22Rv1 (cell line): ENCODE measurements around the gene PACSIN1.
A peak's percentile ranks its signal among the peaks of the same experiment; 100 is the strongest.

Source experiments
- ZFX ChIP-seq: fragments of 450-650 bp; IDR thresholded peaks from 2 replicates; pipeline ENCODE4 v1.6.1; 2017; ENCODE audit warnings: antibody characterized with exemption, borderline replicate concordance
- TF ChIP-seq, protein P1 (sequence below): fragments of 450-650 bp; IDR thresholded peaks from 2 replicates; pipeline ENCODE4 v1.5.1; 2017; ENCODE audit warnings: mild to moderate bottlenecking

DNA sequence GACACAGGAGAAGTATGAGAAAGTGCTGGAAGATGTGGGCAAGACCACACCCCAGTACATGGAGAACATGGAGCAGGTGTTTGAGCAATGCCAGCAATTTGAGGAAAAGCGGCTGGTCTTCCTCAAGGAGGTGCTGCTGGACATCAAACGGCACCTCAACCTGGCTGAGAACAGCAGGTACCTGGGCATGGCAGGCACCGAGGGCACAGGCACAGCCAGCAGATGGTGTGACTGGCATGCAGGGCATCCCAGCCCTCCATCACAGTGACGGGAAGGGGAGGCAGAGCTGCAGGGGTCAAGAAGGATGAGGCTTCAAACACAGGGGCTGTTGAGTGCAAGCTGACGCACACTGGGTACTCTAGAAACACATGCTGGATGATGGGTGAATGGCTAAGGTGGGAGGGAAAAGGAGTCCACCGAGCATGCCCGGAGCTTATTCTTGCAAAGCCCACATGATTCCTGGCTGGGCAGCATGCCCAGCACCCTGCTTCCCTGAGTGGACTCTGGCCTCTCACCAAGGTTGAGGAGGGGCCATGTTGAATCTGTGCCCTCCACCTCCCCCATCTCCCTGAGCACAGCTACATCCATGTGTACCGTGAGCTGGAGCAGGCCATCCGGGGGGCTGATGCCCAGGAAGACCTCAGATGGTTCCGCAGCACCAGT is 63.9 kb downstream of the PACSIN1 start:
- TF ChIP-seq, protein P1, sequence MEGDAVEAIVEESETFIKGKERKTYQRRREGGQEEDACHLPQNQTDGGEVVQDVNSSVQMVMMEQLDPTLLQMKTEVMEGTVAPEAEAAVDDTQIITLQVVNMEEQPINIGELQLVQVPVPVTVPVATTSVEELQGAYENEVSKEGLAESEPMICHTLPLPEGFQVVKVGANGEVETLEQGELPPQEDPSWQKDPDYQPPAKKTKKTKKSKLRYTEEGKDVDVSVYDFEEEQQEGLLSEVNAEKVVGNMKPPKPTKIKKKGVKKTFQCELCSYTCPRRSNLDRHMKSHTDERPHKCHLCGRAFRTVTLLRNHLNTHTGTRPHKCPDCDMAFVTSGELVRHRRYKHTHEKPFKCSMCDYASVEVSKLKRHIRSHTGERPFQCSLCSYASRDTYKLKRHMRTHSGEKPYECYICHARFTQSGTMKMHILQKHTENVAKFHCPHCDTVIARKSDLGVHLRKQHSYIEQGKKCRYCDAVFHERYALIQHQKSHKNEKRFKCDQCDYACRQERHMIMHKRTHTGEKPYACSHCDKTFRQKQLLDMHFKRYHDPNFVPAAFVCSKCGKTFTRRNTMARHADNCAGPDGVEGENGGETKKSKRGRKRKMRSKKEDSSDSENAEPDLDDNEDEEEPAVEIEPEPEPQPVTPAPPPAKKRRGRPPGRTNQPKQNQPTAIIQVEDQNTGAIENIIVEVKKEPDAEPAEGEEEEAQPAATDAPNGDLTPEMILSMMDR, result peak; percentile 10; the same call in 1 of the 2 replicates
- TF ChIP-seq ZFX, result no peak
